GM19023 (cell line): Measurements from ENCODE around the gene ERVK3-1.
"Not testable (repeated sequence)": the region's sequence is repeated elsewhere in the genome, so short reads cannot be mapped to it uniquely, and the experiment has no call there.

Source experiments
- ATAC-seq: cut with Tn5 transposase; IDR thresholded peaks from one replicate; pipeline ENCODE4 v1.9.1; 2021; ENCODE audit warnings: mild to moderate bottlenecking, moderate library complexity; ENCODE audit not compliant: unreplicated experiment

Gene ERVK3-1

GRCh38 chr19:58305065-58305931, at the start of gene ERVK3-1:
TSS of gene ERVK3-1 (plus strand) at chr19:58305377. CDS start at chr19:58312169, 6,792 bp downstream.
- ATAC-seq = peak; percentile 96

- ATAC-seq = not testable (repeated sequence)
These were observed 46.9 kb upstream of the ERVK3-1 start for GRCh38 chr19:58258259-58258658.

GRCh38 chr19:58261600-58261967, 43.6 kb upstream of the ERVK3-1 start:
- ATAC-seq = no peak

- no peak for ATAC-seq
These were observed 42.9 kb upstream of the ERVK3-1 start for GRCh38 chr19:58261968-58262921.

GRCh38 chr19:58262922-58263296, 42.3 kb upstream of the ERVK3-1 start:
- no peak for ATAC-seq

- ATAC-seq = no peak
These were observed 40.1 kb upstream of the ERVK3-1 start for GRCh38 chr19:58265100-58265499.

GRCh38 chr19:58268344-58268743, 36.8 kb upstream of the ERVK3-1 start:
- ATAC-seq = no peak

- ATAC-seq = no peak
These were observed 30.4 kb upstream of the ERVK3-1 start for GRCh38 chr19:58274771-58275201.

- no peak for ATAC-seq
These were observed 29.6 kb upstream of the ERVK3-1 start for GRCh38 chr19:58275564-58275963.

GRCh38 chr19:58277197-58277596, 28.0 kb upstream of the ERVK3-1 start:
- ATAC-seq = no peak

GRCh38 chr19:58277748-58278540, 27.2 kb upstream of the ERVK3-1 start:
- no peak for ATAC-seq

- peak; percentile 97 for ATAC-seq
These were observed 26.6 kb upstream of the ERVK3-1 start, which contains the start of gene ZNF8 for GRCh38 chr19:58278541-58279041. TSS of gene ZNF8 (plus strand) at chr19:58278955. CDS start at chr19:58279082, 127 bp downstream.

- peak; percentile 34 for ATAC-seq
These were observed 25.9 kb upstream of the ERVK3-1 start for GRCh38 chr19:58279042-58279924.

- no peak for ATAC-seq
These were observed 25.3 kb upstream of the ERVK3-1 start for GRCh38 chr19:58279925-58280316.

- no peak for ATAC-seq
These were observed 21.0 kb upstream of the ERVK3-1 start for GRCh38 chr19:58284199-58284598.

- no peak for ATAC-seq
These were observed 13.2 kb upstream of the ERVK3-1 start for GRCh38 chr19:58291943-58292342.

- no peak for ATAC-seq
These were observed 10.3 kb upstream of the ERVK3-1 start for GRCh38 chr19:58294743-58295374.

- no peak for ATAC-seq
These were observed 9.1 kb upstream of the ERVK3-1 start for GRCh38 chr19:58296104-58296503.

- no peak for ATAC-seq
These were observed 4.6 kb upstream of the ERVK3-1 start for GRCh38 chr19:58300620-58301019.
